ENCODE measurements around the gene MUC22. TPM values are rescaled to one million over a fixed set of nuclear protein-coding genes. Genes with fewer than 3 reads are reported as not detected.

MUC22 gene
- total and polyA plus RNA-seq, 10 of the 15 experiments (the other 5 are each of a cell fraction or from before 2014, with no cell fraction given), result under 0.01 to 0.09 (median 0.04) TPM; not detected in 4

DNA sequence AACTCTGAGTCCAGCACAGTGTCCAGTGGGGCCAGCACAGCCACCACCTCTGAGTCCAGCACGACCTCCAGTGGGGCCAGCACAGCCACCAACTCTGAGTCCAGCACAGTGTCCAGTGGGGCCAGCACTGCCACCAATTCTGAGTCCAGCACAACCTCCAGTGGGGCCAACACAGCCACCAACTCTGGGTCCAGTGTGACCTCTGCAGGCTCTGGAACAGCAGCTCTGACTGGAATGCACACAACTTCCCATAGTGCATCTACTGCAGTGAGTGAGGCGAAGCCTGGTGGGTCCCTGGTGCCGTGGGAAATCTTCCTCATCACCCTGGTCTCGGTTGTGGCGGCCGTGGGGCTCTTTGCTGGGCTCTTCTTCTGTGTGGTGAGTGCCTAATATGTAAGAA lies 23.0 kb upstream of the MUC22 start (continued):
- TF ChIP-seq, protein P1, sequence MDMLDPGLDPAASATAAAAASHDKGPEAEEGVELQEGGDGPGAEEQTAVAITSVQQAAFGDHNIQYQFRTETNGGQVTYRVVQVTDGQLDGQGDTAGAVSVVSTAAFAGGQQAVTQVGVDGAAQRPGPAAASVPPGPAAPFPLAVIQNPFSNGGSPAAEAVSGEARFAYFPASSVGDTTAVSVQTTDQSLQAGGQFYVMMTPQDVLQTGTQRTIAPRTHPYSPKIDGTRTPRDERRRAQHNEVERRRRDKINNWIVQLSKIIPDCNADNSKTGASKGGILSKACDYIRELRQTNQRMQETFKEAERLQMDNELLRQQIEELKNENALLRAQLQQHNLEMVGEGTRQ (IDR thresholded peaks at IDR 0.05; ENCODE audit: borderline replicate concordance, low read depth, low read length), result no peak
- TF ChIP-seq IRF4 (IDR thresholded peaks at IDR 0.05; ENCODE audit: low read depth, low read length) (no peak), YY1 (IDR thresholded peaks at IDR 0.05; ENCODE audit: low read depth, low read length) (no peak), STAT3 (IDR thresholded peaks at IDR 0.05; ENCODE audit: low read depth, low read length) (no peak)
- TF ChIP-seq, protein P2, sequence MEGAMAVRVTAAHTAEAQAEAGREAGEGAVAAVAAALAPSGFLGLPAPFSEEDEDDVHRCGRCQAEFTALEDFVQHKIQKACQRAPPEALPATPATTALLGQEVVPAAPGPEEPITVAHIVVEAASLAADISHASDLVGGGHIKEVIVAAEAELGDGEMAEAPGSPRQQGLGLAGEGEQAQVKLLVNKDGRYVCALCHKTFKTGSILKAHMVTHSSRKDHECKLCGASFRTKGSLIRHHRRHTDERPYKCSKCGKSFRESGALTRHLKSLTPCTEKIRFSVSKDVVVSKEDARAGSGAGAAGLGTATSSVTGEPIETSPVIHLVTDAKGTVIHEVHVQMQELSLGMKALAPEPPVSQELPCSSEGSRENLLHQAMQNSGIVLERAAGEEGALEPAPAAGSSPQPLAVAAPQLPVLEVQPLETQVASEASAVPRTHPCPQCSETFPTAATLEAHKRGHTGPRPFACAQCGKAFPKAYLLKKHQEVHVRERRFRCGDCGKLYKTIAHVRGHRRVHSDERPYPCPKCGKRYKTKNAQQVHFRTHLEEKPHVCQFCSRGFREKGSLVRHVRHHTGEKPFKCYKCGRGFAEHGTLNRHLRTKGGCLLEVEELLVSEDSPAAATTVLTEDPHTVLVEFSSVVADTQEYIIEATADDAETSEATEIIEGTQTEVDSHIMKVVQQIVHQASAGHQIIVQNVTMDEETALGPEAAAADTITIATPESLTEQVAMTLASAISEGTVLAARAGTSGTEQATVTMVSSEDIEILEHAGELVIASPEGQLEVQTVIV (IDR thresholded peaks at IDR 0.05; ENCODE audit: borderline replicate concordance, partially characterized antibody), result no peak

DNA sequence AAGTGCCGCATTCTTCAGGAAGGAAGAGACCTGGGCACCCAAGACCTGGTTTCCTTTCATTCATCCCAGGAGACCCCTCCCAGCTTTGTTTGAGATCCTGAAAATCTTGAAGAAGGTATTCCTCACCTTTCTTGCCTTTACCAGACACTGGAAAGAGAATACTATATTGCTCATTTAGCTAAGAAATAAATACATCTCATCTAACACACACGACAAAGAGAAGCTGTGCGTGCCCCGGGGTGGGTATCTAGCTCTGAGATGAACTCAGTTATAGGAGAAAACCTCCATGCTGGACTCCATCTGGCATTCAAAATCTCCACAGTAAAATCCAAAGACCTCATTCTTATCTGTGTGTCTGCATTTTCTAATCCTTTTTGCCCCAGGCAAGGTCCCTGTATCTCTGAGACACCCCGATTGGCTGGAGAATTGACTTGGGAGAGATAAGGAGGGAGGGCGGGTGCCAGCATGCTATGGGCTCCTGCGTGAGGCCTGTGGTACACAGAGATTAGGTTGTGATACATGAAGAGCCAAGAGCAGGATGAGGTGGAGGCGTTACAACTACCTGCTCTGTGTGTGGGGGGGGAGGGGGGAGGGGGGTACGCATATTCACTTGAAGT lies 22.0 kb upstream of the MUC22 start:
- H3K4me2 ChIP-seq (ENCODE audit: control insufficient read depth, insufficient read depth), result no peak overlapping the region
- ChIA-PET POLR2A (no interaction called here), SMC1A (ENCODE audit: uncharacterized antibody, unreplicated experiment) (no interaction called here), RAD21 (ENCODE audit: unreplicated experiment) (no interaction called here), CTCF (interaction anchor here (1.7 kb wide), 1 partner anchor 99 kb away, joined by 5 read pairs; no protein-coding TSS in a partner anchor)
- no peak overlapping the region for H3K27ac ChIP-seq (ENCODE audit: control insufficient read depth, insufficient read depth)
- WGBS (ENCODE audit: insufficient coverage, insufficient replicate concordance, low lambda C conversion rate, missing lambda C conversion rate), result 78% methylated on average over 7 of the region's 9 CpGs
- no peaks in the 10 kb centered on the region for H3K9me3 ChIP-seq (replicated peaks; ENCODE audit: control insufficient read depth, insufficient read depth, low read length)
- no peaks in the 10 kb centered on the region for H3K79me2 ChIP-seq (ENCODE audit: control insufficient read depth, insufficient read depth, low read length)
- peaks cover 5% of the 10 kb centered on the region for H3K4me1 ChIP-seq (ENCODE audit: control insufficient read depth, insufficient read depth, low read length)
- no peak for ATAC-seq
- intact Hi-C loops (cut with micrococcal nuclease; ENCODE audit: unreplicated experiment), result no loop called here
- no peaks in the 10 kb centered on the region; a peak in 2 of 4 replicates for H3K27me3 ChIP-seq (replicated peaks in 1 of 2; ENCODE audit: control insufficient read depth in 2 of 2, insufficient read depth in 2 of 2, low read length in 1 of 2)
- no peak for FAIRE-seq
- no peaks in the 10 kb centered on the region for H3K36me3 ChIP-seq (ENCODE audit: control insufficient read depth in 2 of 2, insufficient read depth in 2 of 2, low read length in 1 of 2)
- in situ Hi-C loops (cut with MboI), result no loop called here
- H3K9ac ChIP-seq (ENCODE audit: control insufficient read depth, insufficient read depth, low read length), result no peak overlapping the region
- H2AFZ ChIP-seq (ENCODE audit: control insufficient read depth, low read depth, low read length), result no peak overlapping the region
- BruUV-seq (replicated peaks), result no TSS peak
- no peak overlapping the region for H3K4me3 ChIP-seq
- DNase-seq (ENCODE audit: low read depth, low spot score), result no peak
- no peaks in the 10 kb centered on the region for H4K20me1 ChIP-seq (ENCODE audit: control insufficient read depth, insufficient read depth)
- TF ChIP-seq, protein P3, sequence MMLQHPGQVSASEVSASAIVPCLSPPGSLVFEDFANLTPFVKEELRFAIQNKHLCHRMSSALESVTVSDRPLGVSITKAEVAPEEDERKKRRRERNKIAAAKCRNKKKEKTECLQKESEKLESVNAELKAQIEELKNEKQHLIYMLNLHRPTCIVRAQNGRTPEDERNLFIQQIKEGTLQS (IDR thresholded peaks at IDR 0.05; ENCODE audit: borderline replicate concordance, extremely low read depth, low read depth, low read length), result no peak
- TF ChIP-seq CHD2 (IDR thresholded peaks at IDR 0.05; ENCODE audit: borderline replicate concordance, low read depth, low read length) (no peak), ZNF217 (IDR thresholded peaks at IDR 0.05) (no peak), WRNIP1 (IDR thresholded peaks at IDR 0.05; ENCODE audit: borderline replicate concordance, low read depth, low read length) (no peak), CEBPB (IDR thresholded peaks at IDR 0.05; ENCODE audit: borderline replicate concordance in 1 of 2, low read depth in 2 of 2, low read length in 2 of 2) (no peak), EZH2 (IDR thresholded peaks at IDR 0.05; ENCODE audit: borderline replicate concordance, control insufficient read depth, low read depth, low read length) (no peak), CREM (IDR thresholded peaks at IDR 0.05; ENCODE audit: low read depth) (no peak), PML (IDR thresholded peaks at IDR 0.05; ENCODE audit: low read length) (no peak), NR2F1 (conservative IDR thresholded peaks at IDR 0.05) (no peak), SREBF1 (IDR thresholded peaks at IDR 0.05; ENCODE audit: low read length) (no peak), KAT2A (conservative IDR thresholded peaks at IDR 0.05; ENCODE audit: control insufficient read depth, low read depth, low read length) (no peak)
- TF ChIP-seq, protein P4, sequence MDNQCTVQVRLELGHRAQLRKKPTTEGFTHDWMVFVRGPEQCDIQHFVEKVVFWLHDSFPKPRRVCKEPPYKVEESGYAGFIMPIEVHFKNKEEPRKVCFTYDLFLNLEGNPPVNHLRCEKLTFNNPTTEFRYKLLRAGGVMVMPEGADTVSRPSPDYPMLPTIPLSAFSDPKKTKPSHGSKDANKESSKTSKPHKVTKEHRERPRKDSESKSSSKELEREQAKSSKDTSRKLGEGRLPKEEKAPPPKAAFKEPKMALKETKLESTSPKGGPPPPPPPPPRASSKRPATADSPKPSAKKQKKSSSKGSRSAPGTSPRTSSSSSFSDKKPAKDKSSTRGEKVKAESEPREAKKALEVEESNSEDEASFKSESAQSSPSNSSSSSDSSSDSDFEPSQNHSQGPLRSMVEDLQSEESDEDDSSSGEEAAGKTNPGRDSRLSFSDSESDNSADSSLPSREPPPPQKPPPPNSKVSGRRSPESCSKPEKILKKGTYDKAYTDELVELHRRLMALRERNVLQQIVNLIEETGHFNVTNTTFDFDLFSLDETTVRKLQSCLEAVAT (IDR thresholded peaks at IDR 0.05), result no peak
- TF ChIP-seq, protein P1 (IDR thresholded peaks at IDR 0.05; ENCODE audit: borderline replicate concordance, low read depth, low read length), result no peak

Measured in GM12878 (cell line).